Astrocyte of the spinal cord (primary cell): Measurements from ENCODE around the gene S1PR2.
"Not testable (repeated sequence)": the region's sequence is repeated elsewhere in the genome, so short reads cannot be mapped to it uniquely, and the experiment has no call there.

Experiments used
- DNase-seq: peaks from one replicate; pipeline ENCODE4 v3.0.0; 2011; ENCODE audit warnings: low read depth, low spot score
- H3K4me3 ChIP-seq: 2 replicates; pipeline ENCODE4 v1.5.1; 2011; ENCODE audit warnings: low read depth, mild to moderate bottlenecking, low read length, moderate library complexity
- CTCF ChIP-seq: IDR thresholded peaks from 2 replicates; pipeline ENCODE4 v1.5.1; 2012; ENCODE audit warnings: low read depth, mild to moderate bottlenecking, low read length, inconsistent platforms
- in situ Hi-C: cut with HindIII; loops from 2 replicates; pipeline ENCODE4 v1.10.0; 2017; ENCODE audit warnings: low sequenced_read_pairs

Gene S1PR2

GRCh38 chr19:10243606-10244005, 12.5 kb upstream of the S1PR2 start:
- TF ChIP-seq CTCF, result no peak
- no peak overlapping the region for H3K4me3 ChIP-seq
- in situ Hi-C loops, result no loop called here
- no peak for DNase-seq

GRCh38 chr19:10241826-10242449, 10.8 kb upstream of the S1PR2 start:
- DNase-seq, in situ Hi-C loops: not testable (repeated sequence)

GRCh38 chr19:10238172-10238783, 7.1 kb upstream of the S1PR2 start:
- no peak for TF ChIP-seq CTCF
- DNase-seq, result peak; percentile 25
- no peak overlapping the region for H3K4me3 ChIP-seq
- in situ Hi-C loops, result no loop called here

More at GRCh38 chr19:10241826-10242449, 10.8 kb upstream of the S1PR2 start:
- not testable (repeated sequence) for H3K4me3 ChIP-seq

GRCh38 chr19:10237702-10238101, 6.6 kb upstream of the S1PR2 start:
- in situ Hi-C loops, result no loop called here
- no peak for TF ChIP-seq CTCF

GRCh38 chr19:10235409-10235808, 4.3 kb upstream of the S1PR2 start:
- in situ Hi-C loops, H3K4me3 ChIP-seq: not testable (repeated sequence)

More at GRCh38 chr19:10237702-10238101, 6.6 kb upstream of the S1PR2 start:
- no peak overlapping the region for H3K4me3 ChIP-seq
- no peak for DNase-seq

GRCh38 chr19:10235003-10235402, 3.9 kb upstream of the S1PR2 start:
- in situ Hi-C loops, result no loop called here
- no peak for TF ChIP-seq CTCF

More at GRCh38 chr19:10235409-10235808, 4.3 kb upstream of the S1PR2 start:
- DNase-seq, result not testable (repeated sequence)

GRCh38 chr19:10233946-10234345, 2.8 kb upstream of the S1PR2 start:
- in situ Hi-C loops, result no loop called here
- DNase-seq, result no peak
- no peak overlapping the region for H3K4me3 ChIP-seq
- no peak for TF ChIP-seq CTCF

More at GRCh38 chr19:10235003-10235402, 3.9 kb upstream of the S1PR2 start:
- no peak overlapping the region for H3K4me3 ChIP-seq
- DNase-seq, result no peak
